ENCODE data around the gene PPM1F. TPM values are rescaled to one million over a fixed set of nuclear protein-coding genes. Genes with fewer than 3 reads are reported as not detected.

Gene PPM1F
- total RNA-seq, 1 experiment from 2014 or later = 21.1 TPM

DNA sequence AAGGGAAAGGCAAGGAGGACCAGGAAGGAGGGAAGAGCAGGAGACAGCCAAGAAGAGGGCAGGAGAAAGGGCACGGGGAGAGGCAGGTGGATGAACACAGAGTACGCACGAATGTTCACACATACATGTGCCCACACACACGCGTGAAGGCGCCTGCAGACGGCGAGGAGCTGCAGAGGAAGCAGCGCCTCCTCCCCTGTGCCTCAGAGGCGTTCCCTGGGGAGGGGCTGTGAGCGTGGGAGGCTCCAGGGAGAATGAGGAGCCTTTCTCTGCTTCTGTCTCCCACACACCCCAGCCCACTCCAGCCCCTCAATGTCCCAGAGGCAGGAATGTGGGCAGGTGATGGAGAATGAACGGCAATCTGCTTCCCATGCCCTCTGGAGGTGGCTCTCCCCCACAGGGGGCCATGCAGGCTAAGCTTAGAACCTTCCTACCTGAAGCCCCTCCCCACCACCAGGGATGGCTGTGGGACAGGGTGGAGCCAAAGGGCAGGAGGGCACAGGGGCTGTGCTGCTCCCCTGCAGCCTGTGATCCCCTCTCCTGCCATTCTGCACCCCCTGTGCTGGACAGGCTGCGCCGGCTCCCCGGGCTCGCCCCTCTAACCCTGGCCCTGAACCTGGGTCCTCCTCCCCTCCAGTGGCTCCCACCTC is 25.3 kb downstream of the PPM1F start:
- Histone ChIP-seq H3K56ac (ENCODE audit: insufficient read length, low read depth, low read length) (no peak overlapping the region), H3K79me1 (ENCODE audit: insufficient read depth, low read depth, low read length, poor library complexity, severe bottlenecking) (no peaks in the 10 kb centered on the region), H3T11ph (ENCODE audit: low read length) (no peak overlapping the region), H3K23ac (ENCODE audit: insufficient read length, low read depth, low read length) (no peak overlapping the region), H2AFZ (ENCODE audit: low read length) (no peak overlapping the region), H3K4me2 (ENCODE audit: insufficient read depth, insufficient read length, low read length) (no peak overlapping the region), H3K79me2 (ENCODE audit: insufficient read depth, low read length) (no peaks in the 10 kb centered on the region), H3K27ac (ENCODE audit: insufficient read length, low read depth, low read length) (no peak overlapping the region), H2AK5ac (ENCODE audit: insufficient read length, low read length) (no peak overlapping the region), H4K8ac (replicated peaks; ENCODE audit: insufficient read length, low read depth, low read length) (no peak overlapping the region), H3K14ac (ENCODE audit: insufficient read depth, low read length) (no peak overlapping the region; the same call in 1 of the 2 replicates), H4K91ac (ENCODE audit: insufficient read length, low read depth, low read length) (no peak overlapping the region), H3K9ac (ENCODE audit: extremely low read depth, insufficient read length, low read length) (no peak overlapping the region), H3K4me1 (ENCODE audit: insufficient read depth, low read length) (peaks cover 4% of the 10 kb centered on the region; the same call in 1 of the 2 replicates), H2BK12ac (ENCODE audit: insufficient read length, low read depth, low read length) (no peak overlapping the region), H3K18ac (ENCODE audit: insufficient read length, low read depth, low read length) (no peak overlapping the region), H2BK120ac (ENCODE audit: low read depth, low read length, poor library complexity, severe bottlenecking) (no peak overlapping the region), H3K27me3 (ENCODE audit: insufficient read depth, low read length) (no peaks in the 10 kb centered on the region), H2BK20ac (ENCODE audit: low read depth, low read length, poor library complexity, severe bottlenecking) (no peak overlapping the region), H3K23me2 (ENCODE audit: insufficient read length, low read depth, low read length, poor library complexity, severe bottlenecking) (no peaks in the 10 kb centered on the region), H2BK15ac (ENCODE audit: low read depth, low read length) (no peak overlapping the region), H2BK5ac (ENCODE audit: insufficient read length, low read length) (no peak overlapping the region), H3K9me3 (ENCODE audit: control insufficient read depth, low read depth, low read length) (no peaks in the 10 kb centered on the region), H3K4ac (ENCODE audit: low read depth, low read length) (no peak overlapping the region), H4K20me1 (ENCODE audit: control insufficient read depth, insufficient read depth, insufficient read length) (no peaks in the 10 kb centered on the region), H4K5ac (ENCODE audit: insufficient read length, low read depth, low read length) (no peak overlapping the region)
- peaks cover 2 to 24% (median 18%) of the 10 kb centered on the region in 3 experiments; a peak in 6 of 7 replicates for H3K36me3 Mint-ChIP-seq (ENCODE audit: insufficient read depth in 1 of 3, low read depth in 3 of 3)
- H3K27ac Mint-ChIP-seq = peak overlapping the region; percentile 43 to 83 (median 63); a peak in 1 of 7 replicates
- WGBS (ENCODE audit: extremely low coverage, insufficient read length, low lambda C conversion rate) = no CpG with 5 or more reads among the region's 16 CpGs
- TF ChIP-seq, protein P1, sequence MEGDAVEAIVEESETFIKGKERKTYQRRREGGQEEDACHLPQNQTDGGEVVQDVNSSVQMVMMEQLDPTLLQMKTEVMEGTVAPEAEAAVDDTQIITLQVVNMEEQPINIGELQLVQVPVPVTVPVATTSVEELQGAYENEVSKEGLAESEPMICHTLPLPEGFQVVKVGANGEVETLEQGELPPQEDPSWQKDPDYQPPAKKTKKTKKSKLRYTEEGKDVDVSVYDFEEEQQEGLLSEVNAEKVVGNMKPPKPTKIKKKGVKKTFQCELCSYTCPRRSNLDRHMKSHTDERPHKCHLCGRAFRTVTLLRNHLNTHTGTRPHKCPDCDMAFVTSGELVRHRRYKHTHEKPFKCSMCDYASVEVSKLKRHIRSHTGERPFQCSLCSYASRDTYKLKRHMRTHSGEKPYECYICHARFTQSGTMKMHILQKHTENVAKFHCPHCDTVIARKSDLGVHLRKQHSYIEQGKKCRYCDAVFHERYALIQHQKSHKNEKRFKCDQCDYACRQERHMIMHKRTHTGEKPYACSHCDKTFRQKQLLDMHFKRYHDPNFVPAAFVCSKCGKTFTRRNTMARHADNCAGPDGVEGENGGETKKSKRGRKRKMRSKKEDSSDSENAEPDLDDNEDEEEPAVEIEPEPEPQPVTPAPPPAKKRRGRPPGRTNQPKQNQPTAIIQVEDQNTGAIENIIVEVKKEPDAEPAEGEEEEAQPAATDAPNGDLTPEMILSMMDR (conservative IDR thresholded peaks at IDR 0.05) = no peak
- peaks cover 29 to 50% of the 10 kb centered on the region in 2 experiments for H3K4me1 Mint-ChIP-seq
- no peaks in the 10 kb centered on the region for H3K9me3 Mint-ChIP-seq
- no peak for DNase-seq
- no peak overlapping the region; a peak in 1 of 5 replicates for H3K4me3 Mint-ChIP-seq
- no peaks in the 10 kb centered on the region for H3K27me3 Mint-ChIP-seq (ENCODE audit: low read depth)

All from H9 (cell line).